ENCODE data around the gene IMMP2L. TPM values are rescaled to one million over a fixed set of nuclear protein-coding genes. Genes with fewer than 3 reads are reported as not detected.

Gene IMMP2L
- total and polyA plus RNA-seq, 2 of the 4 experiments (the other 2 are of a cell fraction) = 5.8 to 9.3 TPM

- H4K8ac ChIP-seq (ENCODE audit: low read depth in 2 of 2, low read length in 2 of 2) = no peak overlapping the region
- no CpG with 5 or more reads among the region's 2 CpGs for WGBS, 2 experiments (ENCODE audit: extremely low coverage in 2 of 2, insufficient read length in 1 of 2)
- no peak overlapping the region for H3K56ac ChIP-seq (ENCODE audit: extremely low read depth, insufficient read depth, low read length)
- H3K23ac ChIP-seq (ENCODE audit: low read depth, low read length) = no peak overlapping the region
- no peak overlapping the region for H4K91ac ChIP-seq (ENCODE audit: insufficient read depth, low read depth, low read length)
- no peaks in the 10 kb centered on the region for H3K79me1 ChIP-seq (ENCODE audit: low read depth in 1 of 2, low read length in 2 of 2)
- no peak for DNase-seq
- no TSS peak for BruUV-seq (replicated peaks)
- no peak for TF ChIP-seq RCOR1 (IDR thresholded peaks at IDR 0.05; ENCODE audit: insufficient replicate concordance, low read length)
- TF ChIP-seq MAFK (IDR thresholded peaks at IDR 0.05; ENCODE audit: low read depth, low read length) = no peak
- TF ChIP-seq NFE2L2 (IDR thresholded peaks at IDR 0.05; ENCODE audit: low read depth, low read length) = no peak
- no peak for TF ChIP-seq CTCF (conservative IDR thresholded peaks at IDR 0.05; ENCODE audit: low read depth, low read length)
- no peak for TF ChIP-seq SMC3 (IDR thresholded peaks at IDR 0.05; ENCODE audit: low read depth, low read length)
- TF ChIP-seq BHLHE40 (IDR thresholded peaks at IDR 0.05; ENCODE audit: low read depth, low read length) = no peak
- TF ChIP-seq MAZ (IDR thresholded peaks at IDR 0.05; ENCODE audit: borderline replicate concordance, low read depth, low read length) = no peak
- no peak for TF ChIP-seq CHD1 (IDR thresholded peaks at IDR 0.05; ENCODE audit: low read depth, low read length)
- TF ChIP-seq CEBPB (IDR thresholded peaks at IDR 0.05; ENCODE audit: low read depth, low read length) = no peak
- no peak for TF ChIP-seq USF2 (IDR thresholded peaks at IDR 0.05; ENCODE audit: low read depth, low read length)
- no peak for TF ChIP-seq ELK1 (IDR thresholded peaks at IDR 0.05; ENCODE audit: borderline replicate concordance, low read depth, low read length)
- TF ChIP-seq MXI1 (IDR thresholded peaks at IDR 0.05; ENCODE audit: borderline replicate concordance, low read depth, low read length) = no peak
- H3K18ac ChIP-seq (ENCODE audit: low read depth, low read length) = no peak overlapping the region
- H3K4me1 ChIP-seq (ENCODE audit: control insufficient read depth, insufficient read depth, low read length) = no peaks in the 10 kb centered on the region
- H3K9me3 ChIP-seq (ENCODE audit: control insufficient read depth, insufficient read depth, low read length) = no peaks in the 10 kb centered on the region
- H4K5ac ChIP-seq (ENCODE audit: low read depth, low read length) = no peak overlapping the region
- in situ Hi-C loops (cut with MboI; ENCODE audit: low sequenced_read_pairs) = no loop called here
- H3K4me2 ChIP-seq (ENCODE audit: low read depth, low read length) = no peak overlapping the region
- no peaks in the 10 kb centered on the region for H4K20me1 ChIP-seq (ENCODE audit: insufficient read depth, low read length)
- ChIA-PET POLR2A (ENCODE audit: unreplicated experiment) (interaction anchor here (0.6 kb wide), 1 partner anchor 396 kb away, joined by 3 read pairs; no protein-coding TSS in a partner anchor), CTCF (no interaction called here)
- H3K4ac ChIP-seq (ENCODE audit: low read depth, low read length) = no peak overlapping the region
- intact Hi-C loops (cut with micrococcal nuclease) = no loop called here
- H3K9me1 ChIP-seq (ENCODE audit: insufficient read depth, low read length) = no peaks in the 10 kb centered on the region; the same call in 1 of the 2 replicates
- H3K14ac ChIP-seq (replicated peaks; ENCODE audit: low read depth, low read length) = no peak overlapping the region
- no peak overlapping the region for H2BK20ac ChIP-seq (ENCODE audit: low read depth, low read length)
- no peak overlapping the region for H3K27ac ChIP-seq (ENCODE audit: insufficient read depth, low read length)
- dilution Hi-C loops (cut with HindIII; ENCODE audit: low sequenced_read_pairs, unreplicated experiment) = no loop called here
- H3K36me3 ChIP-seq (ENCODE audit: control insufficient read depth, insufficient read depth, low read length) = no peaks in the 10 kb centered on the region
- H2AFZ ChIP-seq (replicated peaks; ENCODE audit: low read length, poor library complexity) = no peak overlapping the region
- H3K9ac ChIP-seq (ENCODE audit: low read depth, low read length) = no peak overlapping the region
- H2BK15ac ChIP-seq (ENCODE audit: low read depth, low read length) = no peak overlapping the region
- H3K4me3 ChIP-seq (ENCODE audit: insufficient read depth, low read depth, low read length) = no peak overlapping the region
- no peak overlapping the region for H2BK5ac ChIP-seq (ENCODE audit: low read depth, low read length, poor library complexity, severe bottlenecking)
- H2AK5ac ChIP-seq (ENCODE audit: low read depth, low read length) = no peak overlapping the region
- H2AK9ac ChIP-seq (replicated peaks; ENCODE audit: low read depth, low read length, poor library complexity) = no peak overlapping the region
- no peak overlapping the region for H2BK120ac ChIP-seq (ENCODE audit: low read depth, low read length)
- ATAC-seq (ENCODE audit: low read depth) = no peak
- no peaks in the 10 kb centered on the region for H3K27me3 ChIP-seq (ENCODE audit: control insufficient read depth, insufficient read depth, low read length)
These were observed 650.7 kb downstream of the IMMP2L start for GRCh38 chr7:110911632-110912031.
